Measurements from ENCODE around the gene CCDC30. TPM values are rescaled to one million over a fixed set of nuclear protein-coding genes. Genes with fewer than 3 reads are reported as not detected.

Gene CCDC30
- 1.7 and 2.2 TPM in 2 replicates for total RNA-seq

DNA sequence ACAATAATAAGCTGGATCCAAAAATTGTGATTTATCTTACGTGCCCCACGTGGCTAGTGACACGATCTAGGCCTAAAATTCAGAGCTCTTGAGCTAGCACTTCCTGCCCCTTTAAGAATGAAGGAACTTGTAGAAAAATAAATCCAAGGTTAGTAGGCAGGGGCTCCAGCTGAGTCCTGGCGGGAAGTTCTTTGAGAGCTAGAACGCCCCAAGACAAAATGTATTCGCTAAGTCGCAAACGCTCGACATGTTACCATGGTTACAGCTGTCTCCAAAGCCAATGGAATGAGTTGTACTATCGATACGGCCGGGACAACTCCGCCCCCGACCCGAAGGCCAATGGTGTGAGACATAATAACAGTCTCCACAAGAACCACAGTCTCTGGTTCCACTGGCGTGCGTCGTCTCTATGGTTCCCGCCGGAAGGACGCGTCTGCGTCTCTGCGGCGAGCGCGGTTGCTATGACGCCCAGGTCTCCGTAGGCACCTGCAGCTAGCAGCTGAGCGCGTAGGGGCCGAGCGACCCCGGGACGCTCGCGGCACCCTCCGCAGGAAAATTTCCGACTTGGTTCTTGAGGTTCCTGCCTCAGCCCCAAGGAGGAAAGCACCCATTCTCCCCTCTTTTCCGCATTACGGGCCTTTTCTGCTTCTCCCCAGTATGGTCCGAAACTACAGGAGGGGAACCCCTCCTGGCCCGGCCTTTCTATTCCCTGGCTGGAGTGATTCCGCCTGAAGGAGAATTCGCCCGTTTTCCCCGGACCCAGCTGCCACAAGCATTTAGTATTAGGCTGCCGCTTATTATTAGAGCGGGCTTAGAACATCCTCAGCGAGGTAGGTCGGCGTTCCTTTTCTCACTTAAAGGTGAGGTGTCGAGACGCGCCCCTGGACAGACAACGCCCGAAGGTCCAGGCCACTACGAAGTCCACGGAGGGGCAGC is at the start of gene CCDC30:
CCDC30 (plus strand) TSS at position 459 of the 936 bp plus-strand sequence. CDS start 17,266 bp downstream, outside the sequence.
- intact Hi-C loops (cut with micrococcal nuclease) = loop anchor here (2.0 to 5.0 kb wide), 2 partner anchors 304 to 426 kb away; partner anchors contain the start of genes C1orf50 and P3H1

DNA sequence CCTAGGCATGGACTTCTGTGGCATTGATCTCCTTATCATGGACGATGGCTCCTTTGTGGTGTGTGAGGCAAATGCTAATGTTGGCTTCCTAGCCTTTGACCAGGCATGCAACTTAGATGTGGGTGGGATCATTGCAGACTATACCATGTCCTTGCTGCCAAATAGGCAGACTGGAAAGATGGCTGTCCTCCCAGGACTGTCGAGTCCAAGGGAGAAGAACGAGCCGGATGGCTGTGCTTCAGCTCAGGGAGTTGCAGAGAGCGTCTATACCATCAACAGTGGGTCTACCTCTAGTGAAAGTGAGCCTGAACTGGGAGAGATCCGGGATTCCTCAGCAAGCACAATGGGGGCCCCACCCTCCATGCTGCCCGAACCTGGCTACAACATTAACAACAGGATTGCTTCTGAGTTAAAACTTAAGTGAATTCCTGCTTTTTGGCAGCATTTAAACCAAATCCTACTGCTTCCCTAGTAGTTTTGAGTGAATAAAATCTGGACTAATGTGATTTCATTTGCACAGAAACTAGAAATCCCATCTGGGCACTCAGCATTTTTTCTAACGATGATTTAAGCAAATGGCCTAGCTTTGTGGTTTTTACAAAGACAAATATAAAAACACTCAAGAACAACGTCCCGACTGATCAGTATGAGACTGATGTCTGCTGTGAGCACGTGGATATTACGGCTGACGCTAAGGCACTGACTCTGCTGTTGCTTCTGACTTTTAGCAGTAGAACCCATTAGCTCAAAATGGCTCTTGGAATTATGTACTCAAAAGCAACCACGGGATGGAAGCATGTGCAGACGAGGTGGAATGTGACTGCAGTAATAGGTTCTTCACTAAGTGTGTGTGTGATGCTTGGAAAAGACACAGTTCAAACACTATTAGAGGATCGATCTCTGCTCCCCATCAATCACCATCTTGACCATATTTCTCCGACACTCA is 48.3 kb upstream of the CCDC30 start:
- intact Hi-C loops (cut with micrococcal nuclease) = no loop called here

DNA sequence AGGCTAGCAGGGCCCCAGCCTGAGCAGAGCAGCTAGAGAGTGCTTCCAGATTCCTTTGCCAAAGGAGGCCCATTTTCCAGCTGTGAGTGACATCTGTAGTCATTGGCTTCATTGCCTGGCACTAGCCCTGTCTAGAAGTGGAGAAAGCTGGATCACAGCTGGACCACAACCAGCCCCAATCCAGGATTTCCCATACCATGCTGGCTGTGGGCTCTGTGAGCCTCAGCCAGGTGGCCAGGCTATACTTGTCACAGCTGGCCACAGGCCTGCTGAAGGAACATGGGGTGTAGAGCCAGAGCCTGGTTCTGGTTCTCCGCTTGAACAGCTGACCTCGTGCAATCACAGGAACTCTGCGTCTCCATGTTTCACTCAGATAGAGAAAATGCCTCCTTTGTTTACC is 45.9 kb upstream of the CCDC30 start:
- intact Hi-C loops (cut with micrococcal nuclease) = no loop called here

DNA sequence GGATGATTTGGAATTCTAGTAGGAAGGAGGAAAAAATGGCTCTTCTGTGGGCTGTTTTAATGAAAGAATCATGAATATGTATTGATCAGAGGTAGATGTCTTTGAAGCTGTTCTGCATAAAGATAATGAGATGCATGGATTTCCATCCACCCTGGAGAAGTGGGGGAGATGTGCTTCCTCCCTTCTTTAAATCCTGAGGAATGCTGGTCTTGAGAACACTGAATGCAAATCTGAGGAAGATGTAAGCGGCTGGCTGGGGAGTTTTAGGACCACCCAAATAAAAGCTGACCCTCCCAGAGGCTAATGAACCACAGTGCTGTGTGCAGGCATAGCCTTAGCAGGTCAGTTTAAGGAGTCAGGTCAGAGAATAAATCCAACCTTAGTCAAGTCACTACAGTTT is 44.6 kb upstream of the CCDC30 start:
- intact Hi-C loops (cut with micrococcal nuclease) = no loop called here

DNA sequence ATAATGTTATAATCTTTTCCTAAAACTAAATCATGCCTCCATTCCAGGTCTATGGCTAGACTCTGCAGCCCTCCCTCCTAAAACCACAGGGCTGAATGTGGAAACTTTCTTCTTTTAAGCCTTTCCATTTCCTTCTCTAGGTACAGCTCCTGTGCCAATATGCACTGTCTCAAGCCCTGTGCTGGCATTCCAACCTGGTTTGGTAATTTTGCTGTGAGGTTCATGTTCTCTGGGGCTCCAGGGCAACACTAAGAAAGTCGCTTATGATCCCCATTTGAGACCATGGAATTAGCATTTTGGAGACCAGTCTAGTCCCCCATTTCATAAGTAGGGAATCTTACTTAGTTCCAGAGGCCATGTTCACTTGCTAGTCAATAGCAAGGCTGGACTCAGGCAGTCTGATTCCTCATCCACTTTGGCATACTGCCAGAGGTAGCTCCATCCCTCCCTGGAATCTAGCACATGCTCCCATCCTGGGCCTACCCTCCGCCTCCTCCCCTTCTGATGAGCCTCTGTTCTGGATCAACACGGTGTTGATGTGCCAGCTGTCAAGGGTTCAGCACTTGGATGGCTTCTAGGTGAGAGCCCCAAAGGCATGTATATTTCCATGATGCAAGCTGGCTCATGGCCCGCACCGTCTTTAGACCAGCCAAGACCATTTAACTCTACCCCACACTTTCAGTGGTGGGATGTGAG is 43.8 kb upstream of the CCDC30 start:
- intact Hi-C loops (cut with micrococcal nuclease) = no loop called here

DNA sequence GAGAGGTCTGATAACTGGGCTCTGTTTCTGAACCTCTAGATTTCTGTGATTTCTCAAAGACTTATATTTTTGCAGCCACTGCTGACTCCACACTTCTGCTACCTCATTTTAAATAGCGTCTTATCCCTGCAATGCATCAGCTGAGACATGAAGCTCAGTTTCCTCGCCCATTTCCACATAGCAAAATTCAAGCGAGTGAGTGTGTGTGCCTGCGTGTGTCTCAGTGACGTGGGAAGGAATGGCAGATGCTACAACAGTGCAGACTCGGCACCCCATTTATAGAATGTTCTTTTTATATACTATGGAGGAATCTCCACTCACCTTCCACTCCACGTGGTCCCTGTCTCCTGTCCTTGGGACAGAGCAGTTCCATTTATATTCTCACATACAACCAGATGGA is 43.0 kb upstream of the CCDC30 start:
- intact Hi-C loops (cut with micrococcal nuclease) = no loop called here

DNA sequence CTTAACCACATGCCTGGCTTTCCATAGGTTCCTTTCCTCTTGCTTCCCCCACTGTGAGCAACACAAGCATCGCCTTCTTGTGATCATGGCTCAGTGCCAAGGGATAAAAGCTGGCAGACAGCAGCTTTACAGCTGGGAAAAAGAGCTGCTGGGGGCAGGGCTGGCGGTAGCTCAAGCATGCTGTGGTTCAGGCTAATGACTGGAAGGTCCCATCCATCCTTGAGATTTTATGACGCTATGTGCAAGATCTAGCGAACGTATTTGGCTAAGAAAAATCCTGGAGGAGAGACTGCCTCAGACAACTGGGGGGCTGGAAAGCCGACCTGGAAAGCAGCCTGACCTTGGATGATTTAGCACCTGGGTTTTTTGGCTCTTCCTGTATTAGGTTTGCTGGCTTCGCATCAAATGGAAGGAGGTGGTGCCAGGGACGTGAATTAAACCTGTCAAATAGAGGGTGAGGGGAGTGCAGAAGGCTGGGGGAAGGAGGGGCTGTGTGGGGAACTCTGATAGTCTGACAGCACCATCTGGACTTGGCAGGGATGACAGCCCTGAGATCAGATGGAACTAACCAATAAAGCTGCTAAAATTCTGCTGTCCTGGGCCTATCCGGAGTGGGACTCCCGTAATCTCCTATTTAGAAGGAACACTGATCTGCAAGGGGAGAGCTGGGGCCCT is 42.0 kb upstream of the CCDC30 start:
- intact Hi-C loops (cut with micrococcal nuclease) = no loop called here

DNA sequence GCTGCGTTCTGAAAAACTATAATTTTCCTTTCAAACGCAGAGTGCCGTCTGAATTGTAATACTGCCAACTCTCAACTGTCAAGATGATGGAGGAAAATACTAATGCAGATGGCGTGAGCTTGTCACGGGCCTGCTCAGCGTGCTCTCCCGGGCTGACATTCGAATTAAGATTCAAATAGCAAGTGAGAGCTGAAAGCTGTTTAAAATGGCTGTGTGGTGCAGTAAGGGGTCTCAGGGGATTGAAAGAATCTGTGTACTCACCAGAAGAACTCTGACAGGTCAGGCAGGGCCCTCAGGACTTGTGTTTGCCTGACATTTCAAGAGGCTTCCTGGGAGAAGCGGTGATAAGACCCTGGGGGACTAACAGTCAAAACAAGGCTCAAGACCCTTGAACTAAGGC is 40.3 kb upstream of the CCDC30 start:
- intact Hi-C loops (cut with micrococcal nuclease) = no loop called here

DNA sequence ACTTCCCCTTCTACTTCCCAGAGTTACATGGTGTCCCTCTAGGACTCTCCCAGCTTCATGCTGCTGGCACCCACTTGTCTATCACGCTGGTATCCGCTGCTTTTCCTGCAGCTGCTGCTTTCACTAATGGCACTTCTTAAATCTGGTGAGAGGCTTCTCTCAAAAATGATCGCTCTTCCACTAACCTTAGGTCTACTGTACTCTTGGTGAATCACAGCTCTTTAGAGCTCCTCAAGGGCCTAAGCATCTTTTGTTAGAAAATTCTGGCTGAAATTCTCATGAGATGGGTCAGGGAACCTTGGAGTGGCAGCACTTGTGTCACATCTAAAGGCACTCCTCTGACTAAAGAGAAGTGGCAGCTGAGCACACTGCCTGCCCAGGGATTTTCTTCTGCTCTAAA is 39.4 kb upstream of the CCDC30 start:
- intact Hi-C loops (cut with micrococcal nuclease) = no loop called here

DNA sequence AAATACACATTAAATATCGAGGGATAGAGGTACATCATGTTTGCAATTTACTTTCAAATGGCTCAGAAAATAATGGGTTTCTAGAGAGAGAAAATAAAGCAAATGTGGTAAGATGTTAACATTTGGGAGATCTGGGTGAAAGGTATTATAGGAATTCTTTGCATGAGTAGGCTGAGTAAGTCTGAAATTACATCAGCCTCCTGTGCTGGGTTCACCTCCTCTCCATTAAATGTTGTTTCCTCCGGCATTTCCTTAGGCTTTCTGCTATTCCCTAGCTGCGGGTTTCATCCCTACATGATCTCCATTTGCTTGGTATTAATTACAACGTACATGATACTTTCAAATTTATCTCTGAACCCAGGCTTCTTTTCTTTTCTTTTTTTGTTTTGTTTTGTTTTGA is 38.9 kb upstream of the CCDC30 start:
- intact Hi-C loops (cut with micrococcal nuclease) = no loop called here

DNA sequence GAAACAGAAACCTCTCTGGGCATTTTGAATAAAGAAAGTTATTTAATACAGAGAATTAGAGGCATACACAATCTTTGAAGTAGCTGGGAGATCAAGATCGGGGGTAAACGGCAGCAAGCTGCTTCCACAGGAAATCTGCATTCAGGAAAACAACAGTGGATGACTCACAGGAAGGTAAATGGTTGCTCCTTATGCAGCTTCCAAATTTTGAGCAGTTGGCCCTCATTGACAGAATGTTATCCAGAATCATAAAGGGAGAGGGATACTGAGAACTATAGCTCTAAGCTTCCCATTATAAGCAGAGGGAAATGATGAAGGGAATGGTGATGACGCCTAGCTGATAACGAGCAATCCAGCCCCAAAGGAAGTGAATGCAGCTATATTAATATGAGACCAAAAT is 35.8 kb upstream of the CCDC30 start:
- intact Hi-C loops (cut with micrococcal nuclease) = no loop called here

DNA sequence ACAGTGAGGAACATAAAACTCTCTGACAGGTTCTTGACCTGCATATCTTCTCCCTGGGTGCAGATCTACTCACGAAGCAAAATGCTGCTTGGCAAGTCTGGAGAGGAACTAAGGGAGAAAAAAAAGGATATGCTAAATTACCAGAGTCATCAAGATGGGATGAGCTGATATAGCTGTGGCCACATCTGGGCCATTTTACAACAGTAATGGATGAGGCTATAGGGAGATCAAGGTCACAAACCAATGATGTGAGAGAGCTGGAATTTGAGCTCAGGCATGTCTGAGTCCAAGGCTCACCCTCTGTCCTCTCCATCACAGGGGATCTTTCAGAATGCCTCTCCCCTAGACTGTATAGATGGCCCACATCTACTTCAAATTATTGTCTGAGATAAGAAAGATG is 33.5 kb upstream of the CCDC30 start:
- intact Hi-C loops (cut with micrococcal nuclease) = no loop called here

DNA sequence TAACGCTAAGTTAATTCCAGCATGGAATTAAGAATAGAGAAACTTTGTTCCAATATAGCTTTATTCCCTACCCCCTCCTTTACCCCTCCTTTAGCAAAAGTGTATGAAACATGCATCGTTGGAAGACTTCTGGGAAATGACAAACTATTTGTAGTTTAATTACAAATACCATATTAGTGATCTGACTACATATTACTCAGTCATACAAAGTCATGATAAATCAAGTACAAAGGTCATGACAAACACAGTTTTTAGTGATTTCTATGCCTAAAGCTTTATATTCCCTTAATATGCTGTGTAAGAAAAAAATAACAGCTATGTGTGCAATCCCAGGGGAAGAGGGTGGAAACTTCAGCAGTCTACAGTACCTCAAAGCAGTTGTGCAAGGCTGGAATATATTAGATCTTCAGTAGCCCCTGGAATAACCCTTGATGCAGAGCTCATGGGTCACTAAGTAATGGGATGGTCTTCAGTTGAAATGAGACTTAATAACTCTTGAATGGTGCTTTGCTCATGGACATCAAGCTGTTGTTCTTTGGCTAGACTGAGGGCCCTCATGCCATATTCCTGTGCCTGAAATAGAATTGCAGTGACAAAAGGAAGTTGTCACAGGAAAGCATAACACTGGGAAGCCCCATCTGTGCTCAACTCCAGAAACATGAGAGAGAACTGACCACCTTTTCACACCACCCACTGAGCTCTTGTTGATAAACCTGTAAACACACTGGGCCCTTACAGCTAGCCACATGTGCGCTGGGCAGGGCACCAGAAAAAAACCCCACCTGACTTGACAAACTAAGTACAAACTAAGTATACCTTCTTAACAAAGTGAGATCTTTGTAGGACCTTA is 32.6 kb upstream of the CCDC30 start:
- intact Hi-C loops (cut with micrococcal nuclease) = no loop called here

DNA sequence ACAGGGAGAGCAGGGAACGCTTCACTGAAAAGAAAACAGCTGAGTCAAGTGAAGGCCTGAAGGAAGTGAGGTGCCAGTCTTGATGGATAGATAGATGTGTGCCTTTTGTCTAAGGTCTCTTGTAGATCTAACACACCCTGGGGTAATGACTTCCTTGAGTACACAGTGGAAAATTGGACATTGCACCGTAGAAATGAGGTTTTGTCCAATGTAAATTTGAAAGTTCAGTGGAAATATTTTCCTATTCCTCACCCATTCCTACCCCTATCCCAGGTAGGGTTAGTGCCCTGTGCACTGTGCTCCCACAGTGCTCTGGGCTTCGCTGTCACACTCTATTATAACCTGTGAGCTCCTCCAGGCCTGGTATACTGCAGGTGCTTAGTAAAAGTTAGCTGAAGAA is 31.6 kb upstream of the CCDC30 start:
- intact Hi-C loops (cut with micrococcal nuclease) = no loop called here

DNA sequence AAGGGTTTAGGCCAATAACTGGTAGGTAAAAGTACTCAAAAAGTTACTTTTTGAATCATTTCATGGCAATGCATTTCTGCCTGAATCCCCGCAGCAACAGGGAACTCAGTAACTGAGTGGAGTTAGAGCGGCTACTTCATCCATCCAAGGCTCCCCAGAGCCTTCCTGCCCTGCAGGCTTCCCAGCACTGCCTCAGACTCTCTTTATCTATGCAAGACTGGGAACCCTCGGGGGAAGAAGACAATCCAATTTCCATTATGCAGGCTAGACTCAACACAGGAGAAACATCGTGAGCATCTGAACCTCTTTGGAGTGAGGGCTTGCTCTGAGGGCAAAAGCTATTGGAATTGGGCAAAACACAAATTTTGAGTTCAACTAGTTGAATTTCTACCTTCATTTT is 30.4 kb upstream of the CCDC30 start:
- intact Hi-C loops (cut with micrococcal nuclease) = no loop called here

DNA sequence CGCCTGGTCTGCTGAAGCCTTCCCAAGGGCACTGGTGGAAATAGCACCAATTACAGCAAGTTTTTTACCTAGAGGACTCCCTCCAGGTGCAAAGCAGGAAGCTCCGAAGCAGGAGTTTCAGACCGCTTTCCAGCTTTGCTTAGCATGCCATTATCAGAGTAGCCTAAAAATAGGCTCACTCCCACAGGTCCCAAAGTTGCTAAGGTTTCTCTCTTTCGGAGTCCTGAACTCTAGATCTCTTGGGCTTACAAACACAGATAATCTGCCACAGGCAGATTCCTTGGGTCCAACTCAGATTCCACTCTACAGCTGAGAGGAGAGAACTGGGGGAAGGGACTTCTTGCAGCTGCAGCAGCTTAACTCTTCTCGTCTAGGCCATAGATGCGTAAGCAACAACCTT is 29.7 kb upstream of the CCDC30 start:
- intact Hi-C loops (cut with micrococcal nuclease) = no loop called here

DNA sequence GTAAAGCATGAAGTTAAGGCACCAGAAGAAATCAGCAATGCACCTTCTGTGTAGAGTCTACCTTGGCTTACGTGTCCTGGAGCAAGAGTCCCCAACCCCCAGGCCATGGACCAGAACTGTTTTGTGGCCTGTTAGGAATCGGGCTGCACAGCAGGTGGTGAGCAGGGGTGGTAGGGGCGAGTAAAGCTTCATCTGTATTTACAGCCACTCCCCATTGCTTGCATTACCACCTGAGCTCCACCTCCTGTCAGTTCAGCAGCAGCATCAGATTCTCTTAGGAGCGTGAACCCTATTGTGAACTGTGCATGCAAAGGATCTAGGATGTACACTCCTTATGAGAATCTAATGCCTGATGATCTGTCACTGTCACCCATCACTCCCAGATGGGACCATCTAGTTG is 28.7 kb upstream of the CCDC30 start:
- intact Hi-C loops (cut with micrococcal nuclease) = no loop called here

DNA sequence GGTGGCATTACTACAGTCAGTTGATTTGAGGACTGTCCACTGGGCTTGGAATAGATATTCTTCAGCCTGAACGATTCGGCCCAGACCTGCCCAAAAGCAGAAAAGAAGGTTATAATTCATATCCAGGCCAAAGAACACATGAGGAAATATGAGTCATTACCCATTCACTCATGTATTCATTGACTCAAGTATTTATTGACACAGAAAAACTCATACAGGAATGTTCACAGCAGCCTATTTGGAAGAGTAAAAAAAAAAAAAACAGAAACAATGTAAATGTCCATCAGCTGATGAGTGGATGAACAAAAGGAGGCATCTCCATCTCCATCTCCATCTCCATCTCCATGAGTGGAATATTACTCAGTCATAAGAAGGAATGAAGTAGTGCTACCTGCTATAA is 23.1 kb upstream of the CCDC30 start:
- intact Hi-C loops (cut with micrococcal nuclease) = no loop called here

DNA sequence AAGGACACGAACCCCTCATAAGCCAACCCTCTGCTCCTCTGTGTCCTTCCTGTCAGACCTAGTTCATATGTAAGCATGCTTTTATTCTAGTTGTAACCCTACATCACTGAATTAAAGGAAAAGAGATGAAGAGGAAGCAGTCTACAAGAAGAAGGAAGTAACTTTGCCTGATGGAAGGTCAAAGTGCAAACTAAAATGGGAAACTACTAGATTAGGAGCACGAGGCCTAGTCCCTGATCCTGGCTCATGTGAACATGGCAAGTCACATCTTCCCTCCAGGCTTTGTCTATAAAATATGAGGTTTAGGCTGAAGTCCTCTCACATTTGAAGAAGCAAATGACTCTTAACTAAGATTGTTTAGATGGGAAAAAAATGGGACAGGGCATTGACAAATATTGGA is 20.4 kb upstream of the CCDC30 start:
- intact Hi-C loops (cut with micrococcal nuclease) = no loop called here

DNA sequence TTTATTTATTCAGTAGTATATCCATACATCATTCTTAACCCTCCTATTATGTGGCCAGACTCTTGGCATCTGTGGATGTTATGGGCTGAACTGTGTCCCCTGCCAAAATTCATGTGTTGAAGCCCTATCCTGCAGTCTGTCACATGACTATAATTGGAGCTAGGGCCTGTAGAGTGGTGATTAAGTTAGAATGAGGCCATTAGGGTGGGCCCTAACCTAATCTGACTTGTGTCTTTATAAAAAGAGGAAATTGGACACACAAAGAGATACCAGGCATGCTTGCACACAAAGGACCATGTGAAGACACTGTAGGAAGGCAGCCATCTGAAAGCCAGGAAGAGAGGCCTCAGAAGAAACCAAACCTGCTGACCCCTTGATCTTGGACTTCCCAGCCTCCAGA is 13.8 kb upstream of the CCDC30 start:
- intact Hi-C loops (cut with micrococcal nuclease) = no loop called here

Data from T-helper 2 cell treated with Interferon-gamma antibody and Interleukin-4, amounts not matched to agents 100 ng/mL and 5 ng/mL, for 36 hours (primary cell).